GM21723 (cell line): ENCODE data around the gene SRMS.

Experiments
- ATAC-seq: cut with Tn5 transposase; IDR thresholded peaks from one replicate; pipeline ENCODE4 v1.9.1; 2021; ENCODE audit warnings: mild to moderate bottlenecking, moderate library complexity; ENCODE audit not compliant: unreplicated experiment

SRMS gene

GRCh38 chr20:63492518-63492917 lies 55.0 kb downstream of the SRMS start:
- no peak for ATAC-seq

GRCh38 chr20:63491635-63492230 lies 55.8 kb downstream of the SRMS start:
- no peak for ATAC-seq

- no peak for ATAC-seq
These were observed 56.5 kb downstream of the SRMS start for GRCh38 chr20:63491078-63491477.
